Measurements from ENCODE around the gene ATG9B.
"Not testable (repeated sequence)": the region's sequence is repeated elsewhere in the genome, so short reads cannot be mapped to it uniquely, and the experiment has no call there.

The ATG9B gene

GRCh38 chr7:151018421-151019129 lies 5.7 kb downstream of the ATG9B start:
- DNase-seq (ENCODE audit: insufficient read length): no peak
- no peak for TF ChIP-seq POLR2AphosphoS5 (IDR thresholded peaks at IDR 0.05; ENCODE audit: low read depth, low read length)
- no peak for TF ChIP-seq TAF1 (IDR thresholded peaks at IDR 0.05; ENCODE audit: borderline replicate concordance, low read depth, low read length)
- no peak for TF ChIP-seq POLR2A (IDR thresholded peaks at IDR 0.05; ENCODE audit: low read depth, low read length)
- no peak for FAIRE-seq

DNA sequence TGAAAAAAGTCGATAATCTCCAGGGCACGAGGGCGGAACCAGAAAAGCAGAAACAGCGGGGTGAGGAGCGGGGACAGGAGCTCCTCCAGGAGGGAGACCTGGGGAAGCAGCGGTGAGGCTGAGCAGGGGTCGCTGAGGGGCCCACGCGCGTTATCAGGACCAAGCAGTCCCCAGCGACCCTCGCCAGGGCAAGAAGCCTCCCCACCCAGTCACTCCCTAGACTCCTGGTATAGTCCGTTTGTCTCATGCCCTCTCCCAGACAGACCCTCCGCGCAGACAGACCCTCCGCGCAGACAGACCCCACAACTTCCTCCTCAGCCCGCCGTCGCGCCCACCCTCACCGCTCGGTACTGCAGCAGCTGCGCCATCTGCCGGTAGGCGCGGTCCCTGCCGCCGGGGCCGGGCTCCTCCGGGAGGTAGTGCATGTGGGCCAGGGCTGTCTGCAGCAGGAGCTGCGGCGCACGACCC lies 6.3 kb downstream of the ATG9B start:
- peak; percentile 78 for FAIRE-seq
- TF ChIP-seq POLR2AphosphoS5 (IDR thresholded peaks at IDR 0.05; ENCODE audit: low read depth, low read length) (no peak), POLR2A (IDR thresholded peaks at IDR 0.05; ENCODE audit: low read depth, low read length) (no peak), TAF1 (IDR thresholded peaks at IDR 0.05; ENCODE audit: borderline replicate concordance, low read depth, low read length) (no peak)
- DNase-seq (ENCODE audit: insufficient read length): peak; percentile 76

DNA sequence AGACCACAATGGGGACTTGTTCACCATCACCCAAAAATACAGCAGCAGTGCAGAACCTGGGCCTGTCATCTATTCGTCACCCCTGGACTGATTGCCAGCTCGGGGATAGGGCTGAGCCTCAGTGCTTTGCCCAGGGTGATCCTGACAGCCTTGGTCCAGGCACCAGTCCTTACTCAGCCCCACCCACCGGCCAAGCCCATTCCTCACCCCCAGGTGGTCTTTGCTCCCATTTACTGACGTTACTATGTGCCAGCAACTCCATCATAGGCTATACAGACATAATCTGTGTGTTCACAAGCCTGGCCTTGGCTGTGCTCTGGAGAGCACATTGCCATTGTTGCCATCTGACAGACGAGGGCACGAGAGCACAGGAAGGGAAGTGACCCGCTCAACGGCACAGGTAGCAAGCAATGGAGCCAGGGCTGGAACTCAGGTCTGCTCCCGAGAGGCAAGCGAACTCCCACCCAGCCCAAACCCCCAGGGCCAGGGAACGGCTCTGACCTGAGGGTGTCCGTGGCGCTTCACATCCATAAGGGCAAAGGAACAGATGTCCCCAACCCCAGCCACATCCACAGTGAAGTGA lies 6.8 kb downstream of the ATG9B start:
- no peak for DNase-seq (ENCODE audit: insufficient read length)
- no peak for TF ChIP-seq TAF1 (IDR thresholded peaks at IDR 0.05; ENCODE audit: borderline replicate concordance, low read depth, low read length)
- TF ChIP-seq POLR2A (IDR thresholded peaks at IDR 0.05; ENCODE audit: low read depth, low read length): no peak
- no peak for TF ChIP-seq POLR2AphosphoS5 (IDR thresholded peaks at IDR 0.05; ENCODE audit: low read depth, low read length)
- FAIRE-seq: no peak

GRCh38 chr7:151016942-151017341 lies 7.4 kb downstream of the ATG9B start:
- DNase-seq (ENCODE audit: insufficient read length): no peak
- no peak for FAIRE-seq
- TF ChIP-seq POLR2A (IDR thresholded peaks at IDR 0.05; ENCODE audit: low read depth, low read length) (no peak), POLR2AphosphoS5 (IDR thresholded peaks at IDR 0.05; ENCODE audit: low read depth, low read length) (no peak), TAF1 (IDR thresholded peaks at IDR 0.05; ENCODE audit: borderline replicate concordance, low read depth, low read length) (no peak)

- no peak for TF ChIP-seq TAF1 (IDR thresholded peaks at IDR 0.05; ENCODE audit: borderline replicate concordance, low read depth, low read length)
- TF ChIP-seq POLR2A (IDR thresholded peaks at IDR 0.05; ENCODE audit: low read depth, low read length): no peak
- no peak for TF ChIP-seq POLR2AphosphoS5 (IDR thresholded peaks at IDR 0.05; ENCODE audit: low read depth, low read length)
- no peak for DNase-seq (ENCODE audit: insufficient read length)
- no peak for FAIRE-seq
Observed at GRCh38 chr7:151016505-151016904, 7.8 kb downstream of the ATG9B start.

- TF ChIP-seq POLR2A (IDR thresholded peaks at IDR 0.05; ENCODE audit: low read depth, low read length) (no peak), TAF1 (IDR thresholded peaks at IDR 0.05; ENCODE audit: borderline replicate concordance, low read depth, low read length) (no peak), POLR2AphosphoS5 (IDR thresholded peaks at IDR 0.05; ENCODE audit: low read depth, low read length) (no peak)
- DNase-seq (ENCODE audit: insufficient read length): no peak
- FAIRE-seq: no peak
Observed at GRCh38 chr7:151015967-151016366, 8.3 kb downstream of the ATG9B start.

GRCh38 chr7:151014950-151015349 lies 9.3 kb downstream of the ATG9B start:
- no peak for TF ChIP-seq TAF1 (IDR thresholded peaks at IDR 0.05; ENCODE audit: borderline replicate concordance, low read depth, low read length)
- no peak for TF ChIP-seq POLR2AphosphoS5 (IDR thresholded peaks at IDR 0.05; ENCODE audit: low read depth, low read length)
- TF ChIP-seq POLR2A (IDR thresholded peaks at IDR 0.05; ENCODE audit: low read depth, low read length): no peak
- DNase-seq (ENCODE audit: insufficient read length): no peak
- no peak for FAIRE-seq

DNA sequence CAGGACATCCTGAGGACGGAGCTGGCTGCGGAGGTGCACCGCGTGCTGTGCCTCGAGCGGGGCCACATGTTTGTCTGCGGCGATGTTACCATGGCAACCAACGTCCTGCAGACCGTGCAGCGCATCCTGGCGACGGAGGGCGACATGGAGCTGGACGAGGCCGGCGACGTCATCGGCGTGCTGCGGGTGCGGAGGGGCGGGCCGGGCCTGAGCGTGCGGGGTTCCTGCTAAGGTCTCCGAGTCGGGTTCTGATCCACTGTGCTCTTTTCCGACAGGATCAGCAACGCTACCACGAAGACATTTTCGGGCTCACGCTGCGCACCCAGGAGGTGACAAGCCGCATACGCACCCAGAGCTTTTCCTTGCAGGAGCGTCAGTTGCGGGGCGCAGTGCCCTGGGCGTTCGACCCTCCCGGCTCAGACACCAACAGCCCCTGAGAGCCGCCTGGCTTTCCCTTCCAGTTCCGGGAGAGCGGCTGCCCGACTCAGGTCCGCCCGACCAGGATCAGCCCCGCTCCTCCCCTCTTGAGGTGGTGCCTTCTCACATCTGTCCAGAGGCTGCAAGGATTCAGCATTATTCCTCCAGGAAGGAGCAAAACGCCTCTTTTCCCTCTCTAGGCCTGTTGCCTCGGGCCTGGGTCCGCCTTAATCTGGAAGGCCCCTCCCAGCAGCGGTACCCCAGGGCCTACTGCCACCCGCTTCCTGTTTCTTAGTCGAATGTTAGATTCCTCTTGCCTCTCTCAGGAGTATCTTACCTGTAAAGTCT lies 10.4 kb downstream of the ATG9B start:
- DNase-seq (ENCODE audit: insufficient read length) (peak; percentile 67), FAIRE-seq (peak; percentile 82)
- TF ChIP-seq POLR2A (IDR thresholded peaks at IDR 0.05; ENCODE audit: low read depth, low read length) (no peak), POLR2AphosphoS5 (IDR thresholded peaks at IDR 0.05; ENCODE audit: low read depth, low read length) (no peak)

DNA sequence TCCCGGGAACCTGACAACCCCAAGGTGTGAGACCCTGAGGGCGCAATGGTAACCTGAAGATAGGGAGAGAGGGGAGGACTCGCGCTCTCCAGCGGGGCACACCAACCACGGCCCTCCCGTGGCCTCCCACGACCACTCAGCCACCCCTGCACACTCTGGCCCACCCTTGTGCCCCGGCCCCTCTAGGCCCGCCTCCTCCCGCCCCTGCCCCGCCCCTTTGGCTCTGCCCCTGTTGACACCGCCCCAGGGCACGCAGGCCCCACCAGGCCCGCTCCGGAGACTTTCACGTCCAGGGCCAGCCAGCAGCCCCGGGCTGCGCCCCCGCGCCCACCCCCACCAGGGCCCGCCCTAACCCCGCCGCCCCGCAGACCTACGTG lies 10.9 kb downstream of the ATG9B start:
- TF ChIP-seq TAF1 (IDR thresholded peaks at IDR 0.05; ENCODE audit: borderline replicate concordance, low read depth, low read length): no peak
- TF ChIP-seq POLR2A (IDR thresholded peaks at IDR 0.05; ENCODE audit: low read depth, low read length): no peak
- no peak for TF ChIP-seq POLR2AphosphoS5 (IDR thresholded peaks at IDR 0.05; ENCODE audit: low read depth, low read length)
- DNase-seq (ENCODE audit: insufficient read length): no peak
- FAIRE-seq: no peak

- DNase-seq (ENCODE audit: insufficient read length): no peak
- no peak for FAIRE-seq
- TF ChIP-seq TAF1 (IDR thresholded peaks at IDR 0.05; ENCODE audit: borderline replicate concordance, low read depth, low read length): no peak
- TF ChIP-seq POLR2AphosphoS5 (IDR thresholded peaks at IDR 0.05; ENCODE audit: low read depth, low read length): no peak
- no peak for TF ChIP-seq POLR2A (IDR thresholded peaks at IDR 0.05; ENCODE audit: low read depth, low read length)
Observed at GRCh38 chr7:151012911-151013347, 11.4 kb downstream of the ATG9B start.

GRCh38 chr7:151012031-151012692 lies 12.1 kb downstream of the ATG9B start:
- DNase-seq (ENCODE audit: insufficient read length) (no peak), FAIRE-seq (no peak)
- TF ChIP-seq POLR2AphosphoS5 (IDR thresholded peaks at IDR 0.05; ENCODE audit: low read depth, low read length) (no peak), POLR2A (IDR thresholded peaks at IDR 0.05; ENCODE audit: low read depth, low read length) (no peak), TAF1 (IDR thresholded peaks at IDR 0.05; ENCODE audit: borderline replicate concordance, low read depth, low read length) (no peak)

DNA sequence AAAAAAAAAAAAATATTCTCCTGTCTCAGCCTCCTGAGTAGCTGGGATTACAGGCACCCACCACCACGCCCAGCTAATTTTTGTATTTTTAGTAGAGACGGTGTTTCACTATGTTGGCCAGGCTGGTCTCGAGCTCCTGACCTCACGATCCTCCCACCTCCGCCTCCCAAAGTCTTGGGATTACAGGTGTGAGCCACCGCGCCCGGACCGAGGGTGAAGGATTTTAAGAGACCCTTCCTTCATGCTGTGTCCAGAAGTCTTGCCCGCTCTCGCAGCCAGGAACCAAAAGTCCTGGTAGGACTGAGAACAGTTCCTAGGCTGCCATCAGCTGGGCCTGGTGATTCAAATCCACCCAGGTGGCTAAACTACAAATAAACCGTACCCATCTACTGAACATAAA lies 12.7 kb downstream of the ATG9B start:
- FAIRE-seq; DNase-seq (ENCODE audit: insufficient read length): not testable (repeated sequence)
